Activated effector memory CD4-positive, alpha-beta T cell treated with Interleukin-2 at 50 U/mL for 16 hours (primary cell): ENCODE measurements around the gene SMCO2.

Experiments used
- DNase-seq: peaks from one replicate; pipeline ENCODE4 v3.0.0-alpha.2; 2020

Gene SMCO2

DNA sequence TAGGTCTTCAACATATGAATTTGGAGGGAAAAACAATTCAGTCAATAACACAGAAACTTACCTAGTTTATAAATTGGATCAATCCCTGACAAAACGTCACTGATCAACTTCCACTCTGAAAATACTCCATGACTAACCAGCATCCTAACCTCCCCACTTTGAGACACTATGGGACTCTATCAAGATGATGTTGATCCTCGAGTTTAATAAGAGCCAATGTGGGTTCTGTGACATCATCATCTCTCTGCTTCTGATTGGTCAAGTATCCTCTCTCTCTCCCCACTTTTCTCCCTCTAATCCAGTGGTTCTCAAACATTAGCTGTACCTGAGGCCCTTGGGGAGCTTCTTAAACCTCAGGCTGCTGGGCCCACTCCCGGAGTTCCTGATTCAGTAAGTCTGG, at the start of gene SMCO2:
TSS of gene SMCO2 (plus strand) at position 301 of the 400 bp plus-strand sequence. CDS start 23,896 bp downstream, outside the sequence.
- no peak for DNase-seq

GRCh38 chr12:27398466-27398865, 48.1 kb upstream of the SMCO2 start:
- DNase-seq = no peak

- DNase-seq = no peak
Measured at GRCh38 chr12:27399074-27399473, 47.5 kb upstream of the SMCO2 start.

DNA sequence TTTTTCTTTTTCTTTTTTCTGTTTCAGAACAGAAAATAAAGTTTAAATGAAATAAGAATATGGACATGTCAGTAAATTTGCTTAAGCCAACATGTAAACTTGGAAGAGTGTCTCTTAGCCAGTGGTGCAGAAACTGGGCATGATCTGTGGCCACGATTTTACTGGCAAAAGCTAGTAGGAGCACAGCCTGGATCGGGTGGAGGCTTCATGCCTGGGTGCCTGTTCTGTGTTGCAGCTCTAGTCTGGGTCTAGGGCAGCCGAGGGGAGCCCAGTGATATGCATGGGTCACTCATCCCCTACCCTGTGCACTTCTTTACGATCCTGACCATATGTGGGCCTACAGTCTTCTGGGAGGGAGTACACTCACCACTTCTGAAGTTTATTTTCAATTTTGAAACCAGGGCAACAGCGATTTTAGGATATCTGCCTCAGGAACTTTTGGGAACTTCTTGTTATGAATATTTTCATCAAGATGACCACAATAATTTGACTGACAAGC, 45.6 kb upstream of the SMCO2 start:
- DNase-seq = no peak

DNA sequence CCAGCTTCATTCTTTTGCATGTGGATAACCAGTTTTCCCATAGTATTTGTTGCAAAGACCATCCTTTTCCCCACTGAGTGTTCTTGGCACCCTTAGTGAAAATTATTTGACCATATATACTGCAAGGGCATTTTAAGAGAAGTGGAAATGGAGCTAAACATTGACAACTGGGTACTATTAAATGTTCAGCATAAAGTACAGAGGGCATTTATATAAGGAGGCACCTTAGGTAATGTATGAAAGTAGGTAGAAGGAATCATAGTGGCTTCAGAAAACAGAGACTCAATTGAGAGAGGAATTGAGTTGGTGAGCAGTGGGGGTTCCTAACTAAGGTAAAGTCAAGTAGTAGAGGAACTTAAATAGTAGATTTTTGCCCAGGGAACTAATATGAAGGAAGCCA, 34.5 kb upstream of the SMCO2 start:
- DNase-seq = no peak

DNA sequence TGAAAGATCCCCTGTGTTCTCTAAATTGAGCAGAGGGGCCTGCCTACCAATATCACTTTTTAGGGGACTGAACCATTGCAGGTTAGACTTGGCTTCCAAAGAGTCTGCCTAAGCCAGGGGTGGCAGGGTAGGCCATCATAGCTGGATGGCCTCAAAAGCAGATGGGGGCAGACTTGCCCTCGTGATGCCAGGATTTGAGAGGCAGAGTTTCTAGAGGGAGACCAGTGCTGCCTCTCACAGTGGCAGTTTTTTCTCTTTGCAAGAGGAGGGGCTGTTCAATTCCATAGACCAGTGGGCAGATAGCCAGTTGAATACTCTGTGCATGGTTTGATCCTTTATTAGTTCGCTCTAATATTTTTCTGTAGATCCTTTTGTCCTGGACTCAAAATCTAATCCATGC, 23.8 kb upstream of the SMCO2 start:
- DNase-seq = no peak

DNA sequence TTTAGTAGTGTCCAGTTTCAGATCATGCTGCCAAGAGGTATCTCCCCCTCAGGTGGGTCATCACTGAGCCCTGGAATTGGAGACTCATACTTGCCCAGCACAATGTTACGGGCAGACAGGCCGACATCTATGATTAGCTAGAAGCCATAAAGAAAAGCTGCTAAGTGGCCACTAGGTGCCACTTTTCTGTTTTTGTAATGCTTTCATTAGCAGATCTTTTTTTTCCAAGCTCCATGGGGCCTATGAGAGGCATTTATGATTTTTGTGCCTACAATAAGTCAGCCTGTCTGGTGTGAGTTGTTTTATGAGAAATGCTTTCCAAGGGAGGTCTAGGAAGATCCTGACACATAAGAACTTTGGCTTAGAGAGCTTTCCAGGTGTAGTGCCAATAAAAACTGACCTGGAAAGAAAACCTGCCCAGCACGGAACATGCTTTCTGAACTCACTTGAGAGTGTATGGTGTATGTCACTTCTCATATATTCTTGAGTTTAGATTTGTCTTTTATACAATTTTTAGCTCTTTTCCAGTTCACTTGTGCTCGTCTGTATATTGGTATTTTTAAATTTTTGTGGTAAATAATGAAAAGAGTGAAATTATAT, 21.8 kb upstream of the SMCO2 start:
- DNase-seq = no peak

GRCh38 chr12:27425306-27425705, 21.2 kb upstream of the SMCO2 start:
- DNase-seq = no peak

GRCh38 chr12:27426743-27427487, 19.6 kb upstream of the SMCO2 start:
- DNase-seq = no peak

- no peak for DNase-seq
Measured at GRCh38 chr12:27427824-27428223, 18.7 kb upstream of the SMCO2 start.

DNA sequence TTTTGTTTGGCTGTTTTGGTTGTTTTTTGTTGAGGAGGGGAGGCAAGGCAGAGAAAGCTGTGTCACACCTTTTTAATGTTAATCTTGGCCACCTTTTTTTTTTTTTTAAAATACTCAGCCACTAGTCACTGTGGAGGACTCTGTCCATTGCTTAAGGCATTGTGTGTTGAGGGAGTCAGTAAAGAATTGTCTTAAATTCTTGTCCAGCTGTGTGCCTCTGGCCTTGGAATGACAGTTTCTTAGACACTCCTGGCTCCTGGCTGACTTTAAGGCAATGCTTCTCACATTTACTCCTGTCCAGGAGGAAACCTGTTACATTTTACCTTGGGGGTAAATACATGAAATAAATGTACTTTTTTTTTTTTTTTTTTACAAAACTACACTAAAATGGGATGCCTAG, 18.1 kb upstream of the SMCO2 start:
- DNase-seq = no peak

DNA sequence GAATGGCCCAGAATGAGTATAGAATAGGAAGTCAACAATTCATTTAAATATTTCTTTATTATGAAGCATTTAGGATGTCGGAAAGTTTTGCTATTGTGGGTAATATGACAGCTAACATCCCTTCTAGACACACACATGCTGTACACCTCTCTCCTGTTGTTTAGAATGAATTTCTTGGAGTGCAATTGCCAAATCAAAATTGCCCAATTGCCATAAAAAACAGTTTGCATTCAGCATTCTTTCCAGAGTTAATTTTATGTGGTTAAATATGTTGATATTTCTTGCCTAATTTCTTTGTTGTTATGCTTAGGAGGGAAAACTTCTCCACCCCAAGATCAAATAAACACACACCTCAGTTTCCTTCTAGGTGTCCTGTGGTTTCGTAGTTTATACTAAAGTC, 16.9 kb upstream of the SMCO2 start:
- no peak for DNase-seq

DNA sequence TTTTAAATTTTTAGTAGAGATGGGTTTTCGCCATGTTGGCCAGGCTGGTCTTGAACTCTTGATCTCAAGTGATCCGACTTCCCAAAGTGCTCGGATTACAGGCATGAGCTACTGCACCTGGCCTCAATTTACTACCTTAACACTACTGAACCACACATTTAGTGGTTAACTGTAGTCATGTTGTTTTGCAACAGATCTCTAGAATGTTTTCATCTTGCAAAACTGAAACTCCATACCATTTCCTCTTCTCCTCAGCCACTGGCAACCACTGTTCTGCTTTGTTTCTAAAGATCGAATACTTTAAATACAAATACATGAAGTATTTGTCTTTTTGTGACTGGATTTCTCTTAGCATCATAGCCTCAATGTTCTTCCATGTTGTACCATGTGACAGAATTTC, 15.4 kb upstream of the SMCO2 start:
- no peak for DNase-seq

- DNase-seq = no peak
Measured at GRCh38 chr12:27434673-27435565, 11.6 kb upstream of the SMCO2 start.

DNA sequence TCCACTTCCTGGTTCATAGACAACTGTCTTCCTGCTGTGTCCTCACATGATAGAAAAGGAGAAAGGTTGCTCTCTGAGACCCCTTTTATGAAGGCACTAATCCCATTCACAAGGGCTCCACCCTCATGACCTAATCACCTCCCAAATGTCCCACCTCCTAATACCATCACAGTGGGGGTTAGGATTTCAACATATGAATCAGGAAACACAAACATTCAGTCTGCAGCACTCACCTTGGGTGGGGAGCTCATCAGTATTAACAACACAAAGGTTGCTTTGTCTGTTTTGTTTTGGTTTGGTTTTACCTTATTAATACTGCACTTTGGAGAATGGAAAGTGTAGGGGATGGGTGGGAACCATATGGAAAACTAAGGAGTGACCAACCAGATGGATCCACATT, 10.5 kb upstream of the SMCO2 start:
- DNase-seq = no peak

DNA sequence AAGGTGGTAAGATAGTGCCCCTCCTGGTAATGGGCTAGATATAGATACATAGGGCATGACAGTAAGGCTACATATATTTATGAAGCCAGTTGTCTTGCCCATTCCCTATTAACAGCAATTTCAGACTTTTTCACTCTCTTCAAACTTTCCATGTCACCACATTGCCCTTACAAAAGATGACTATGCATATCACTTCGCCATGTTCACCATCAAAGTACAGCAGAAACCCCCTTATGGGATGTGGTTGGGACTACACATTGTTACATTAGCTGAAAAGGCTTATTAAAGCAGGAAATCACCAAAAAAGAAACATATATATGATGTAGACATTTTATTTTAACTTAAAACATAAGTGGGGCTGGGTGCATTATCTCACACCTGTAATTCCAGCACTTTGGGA, 9.8 kb upstream of the SMCO2 start:
- DNase-seq = no peak

- DNase-seq = no peak
Measured at GRCh38 chr12:27437839-27438238, 8.7 kb upstream of the SMCO2 start.

GRCh38 chr12:27447761-27448160, 1.2 kb downstream of the SMCO2 start:
- DNase-seq = no peak

GRCh38 chr12:27449026-27449425, 2.5 kb downstream of the SMCO2 start:
- no peak for DNase-seq

DNA sequence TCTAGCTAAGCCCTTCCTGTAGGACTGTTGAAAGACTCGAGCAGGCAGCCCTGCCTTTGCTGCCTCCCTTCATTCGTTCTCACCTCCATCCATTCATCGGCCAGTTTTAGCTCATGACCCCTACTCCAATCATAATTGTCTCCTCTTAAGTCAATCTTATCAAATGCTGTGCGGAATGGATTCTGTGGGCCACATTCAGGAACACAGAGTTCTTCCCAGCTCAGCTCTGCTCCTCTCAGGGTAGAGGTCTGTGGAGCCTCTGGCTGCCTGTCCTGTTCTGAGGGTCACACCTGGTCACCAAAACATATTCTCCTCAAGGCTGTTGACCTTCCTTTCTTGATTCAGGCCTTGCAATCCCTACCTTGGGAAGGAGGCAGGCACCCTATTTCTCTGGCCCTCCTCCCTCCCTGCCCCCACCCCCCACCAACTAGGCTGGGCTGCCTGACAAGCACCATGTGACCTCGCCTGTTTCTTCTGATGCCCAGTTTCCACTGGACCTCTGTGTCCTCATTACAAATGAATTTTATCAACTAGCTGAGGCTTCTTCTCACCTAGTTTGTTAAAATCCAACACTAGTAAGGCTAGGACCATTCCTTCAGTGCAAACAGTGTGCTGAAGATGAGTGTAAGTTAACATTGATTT, 3.5 kb downstream of the SMCO2 start:
- DNase-seq = no peak

DNA sequence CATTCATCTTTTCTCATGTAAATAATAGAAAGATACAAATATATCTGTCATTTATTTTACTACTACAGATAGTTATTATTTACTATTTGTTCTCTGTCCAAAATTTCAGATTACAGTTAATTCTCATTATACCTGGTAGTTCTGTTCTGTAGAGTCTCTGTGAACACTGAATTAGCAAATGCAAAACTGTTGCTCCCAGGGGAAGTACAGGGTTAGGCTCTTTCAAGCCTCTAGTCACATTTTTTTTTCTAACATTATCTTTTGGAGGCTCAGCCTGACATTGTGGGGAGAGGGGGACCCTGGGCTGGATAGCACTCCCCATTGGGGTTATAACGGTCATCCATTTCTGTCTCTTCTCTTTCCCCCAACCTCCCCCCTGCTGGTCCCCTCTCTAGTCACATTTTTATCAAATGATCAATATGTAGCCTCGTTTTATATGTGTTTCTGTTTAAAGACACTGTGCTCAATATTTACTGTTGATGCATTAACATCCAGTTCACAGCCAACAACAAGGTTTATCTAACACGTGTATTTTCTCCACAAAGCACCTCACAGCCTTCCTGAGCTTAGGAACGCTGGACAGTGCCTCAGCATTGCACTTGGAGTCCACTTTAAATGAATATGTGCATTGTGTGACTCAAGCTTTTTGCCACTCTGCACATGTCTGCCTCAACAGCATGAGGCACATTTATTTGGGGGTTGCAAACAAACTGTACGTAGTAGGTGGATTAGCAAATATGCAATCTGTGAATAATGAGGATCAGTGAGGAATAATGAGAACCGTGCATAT, 4.7 kb downstream of the SMCO2 start:
- no peak for DNase-seq

DNA sequence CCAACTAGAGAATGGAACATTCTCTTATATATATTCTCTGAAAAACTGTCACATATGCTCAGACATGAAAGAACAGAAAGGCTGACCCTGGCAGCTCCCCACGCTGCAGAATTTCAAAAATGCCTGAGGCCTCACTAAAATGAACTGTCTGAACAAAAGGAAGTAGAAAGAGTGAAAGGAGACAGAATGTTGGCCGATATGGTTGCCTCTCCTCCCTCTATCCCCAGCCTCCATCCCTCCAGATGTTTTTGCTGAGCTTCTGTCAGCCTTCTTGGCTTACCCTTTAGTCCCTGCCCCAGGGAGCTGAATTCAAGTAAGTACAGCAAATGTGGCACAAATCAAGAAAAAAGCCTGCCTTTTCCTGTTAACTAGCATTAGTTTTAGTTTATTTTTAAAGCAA, 6.9 kb downstream of the SMCO2 start:
- no peak for DNase-seq
